Body of pancreas (tissue), 4 donors: ENCODE data around the gene IFIT2.

Experiments
- CTCF ChIP-seq, 7 experiments: fragments of 450-650 bp in 4 of 7; fragments of 200-600 bp in 3 of 7; sonication (generic) in 3 of 7; IDR thresholded peaks; one replicate each; pipeline ENCODE4 v1.5.1; 2016 to 2019; ENCODE audit warnings: antibody characterized with exemption in 7 of 7
- POLR2A ChIP-seq, 3 donors: fragments of 450-650 bp; IDR thresholded peaks; one replicate each; pipeline ENCODE4 v1.6.1; 2016; ENCODE audit warnings: antibody characterized with exemption in 3 of 3, mild to moderate bottlenecking in 2 of 3

GRCh38 chr10:89302625-89303024 is 779 bp downstream of the IFIT2 start:
- peak in 1 of 3 donors; percentile 5 for TF ChIP-seq POLR2A (IDR thresholded peaks at IDR 0.05)
- TF ChIP-seq CTCF (IDR thresholded peaks at IDR 0.05): no peak
